AML-193 (cell line): Measurements from ENCODE around the gene ELL3.
"Not testable (repeated sequence)": the region's sequence is repeated elsewhere in the genome, so short reads cannot be mapped to it uniquely, and the experiment has no call there.

ENCODE experiments used
- DNase-seq, 2 experiments: peaks; one replicate each; lab custom pipeline; 2025; lab: John Stamatoyannopoulos, UW

The ELL3 gene

GRCh38 chr15:43776718-43777266 is at the start of gene ELL3:
Gene ELL3 (minus strand): TSS chr15:43776966. CDS start chr15:43776901, 65 bp downstream.
- peak; percentile 78 to 82 for DNase-seq

- no peak for DNase-seq
Observed at GRCh38 chr15:43826029-43826507, 49.3 kb upstream of the ELL3 start.

GRCh38 chr15:43825305-43825704 is 48.5 kb upstream of the ELL3 start:
- not testable (repeated sequence) for DNase-seq

GRCh38 chr15:43824302-43825246 is 47.8 kb upstream of the ELL3 start, which contains the start of gene MFAP1:
Gene MFAP1 (minus strand): TSS chr15:43824690. CDS start chr15:43824569, 121 bp downstream.
- peak; percentile 94 to 95 for DNase-seq

- DNase-seq: no peak
Observed at GRCh38 chr15:43821505-43821904, 44.7 kb upstream of the ELL3 start.

- not testable (repeated sequence) for DNase-seq
Observed at GRCh38 chr15:43815064-43815463, 38.3 kb upstream of the ELL3 start.

- DNase-seq: peak; percentile 8 to 43
Observed at GRCh38 chr15:43808960-43809678, 32.4 kb upstream of the ELL3 start.

- DNase-seq: no peak
Observed at GRCh38 chr15:43808435-43808950, 31.7 kb upstream of the ELL3 start.

GRCh38 chr15:43802676-43803075 is 25.9 kb upstream of the ELL3 start:
- DNase-seq: not testable (repeated sequence)

GRCh38 chr15:43800286-43801141 is 23.7 kb upstream of the ELL3 start, which contains the start of gene HYPK:
Gene HYPK (plus strand): TSS chr15:43800599. CDS start chr15:43800623, 24 bp downstream.
- peak; percentile 71 to 73 for DNase-seq

- DNase-seq: no peak
Observed at GRCh38 chr15:43799945-43800285, 23.1 kb upstream of the ELL3 start, which contains the start of gene SERINC4. Gene SERINC4 (minus strand): TSS chr15:43800220. CDS start chr15:43799986, 234 bp downstream.

- no peak for DNase-seq
Observed at GRCh38 chr15:43799209-43799944, 22.6 kb upstream of the ELL3 start.

- no peak for DNase-seq
Observed at GRCh38 chr15:43796566-43796965, 19.8 kb upstream of the ELL3 start.

- DNase-seq: no peak
Observed at GRCh38 chr15:43795997-43796396, 19.2 kb upstream of the ELL3 start.

- no peak for DNase-seq
Observed at GRCh38 chr15:43795197-43795596, 18.4 kb upstream of the ELL3 start.

- DNase-seq: no peak
Observed at GRCh38 chr15:43794269-43795037, 17.7 kb upstream of the ELL3 start.

GRCh38 chr15:43793647-43794046 is 16.9 kb upstream of the ELL3 start:
- DNase-seq: no peak

GRCh38 chr15:43792761-43793476 is 16.2 kb upstream of the ELL3 start:
- DNase-seq: peak; percentile 22 to 25
